B cell (primary cell): ENCODE measurements around the gene CTSD. TPM values are rescaled to one million over a fixed set of nuclear protein-coding genes. Genes with fewer than 3 reads are reported as not detected.

Experiments used
- ATAC-seq: fragments of 200-7000 bp; cut with Tn5 transposase; one replicate; pipeline ENCODE4 v1.10.0; 2021; ENCODE audit warnings: low read depth, mild to moderate bottlenecking, moderate number of reproducible peaks, moderate library complexity
- CTCF ChIA-PET: fragments of 350-600 bp; sonication (Branson Sonifier 250); formaldehyde crosslinking; loops from one replicate; lab custom pipeline; 2021; ENCODE audit warnings: antibody characterized with exemption, inconsistent platforms; lab: Charles Lee
- POLR2A ChIA-PET: fragments of 350-600 bp; sonication (Branson Sonifier 250); formaldehyde crosslinking; loops from one replicate; lab custom pipeline; 2021; ENCODE audit warnings: antibody characterized with exemption; lab: Charles Lee
- DNase-seq: peaks from one replicate; pipeline ENCODE4 v3.0.0; 2013
- H2AFZ ChIP-seq: 2 replicates; pipeline ENCODE4 v1.6.1; 2012; ENCODE audit warnings: mild to moderate bottlenecking, low read depth, low read length; ENCODE audit not compliant: insufficient read depth, poor library complexity, severe bottlenecking
- H3K27ac ChIP-seq, 2 donors: 1 replicate in 1 of 2; 2 replicates in 1 of 2; pipeline ENCODE4 v1.5.1; 2012 to 2013; ENCODE audit warnings: low read length in 2 of 2, mild to moderate bottlenecking in 2 of 2, moderate library complexity in 1 of 2
- H3K27me3 ChIP-seq, 4 experiments: fragments of 200-600 bp in 1 of 4; sonication (generic) in 1 of 4; replicated peaks in 1 of 4; 1 replicate in 2 of 4; 2 replicates in 2 of 4; pipeline versions ENCODE4 v1.6.1 to v1.7.0; 2013 to 2016; ENCODE audit warnings: low read length in 3 of 4, mild to moderate bottlenecking in 2 of 4, mixed read lengths in 1 of 4, moderate library complexity in 1 of 4; ENCODE audit not compliant: insufficient read depth in 4 of 4, control insufficient read depth in 3 of 4; ENCODE audit errors: control extremely low read depth in 1 of 4
- H3K36me3 ChIP-seq, 2 experiments: replicated peaks in 1 of 2; 1 replicate in 1 of 2; 2 replicates in 1 of 2; pipeline versions ENCODE4 v1.6.1 to v1.7.1; 2013; ENCODE audit warnings: low read length in 1 of 2; ENCODE audit not compliant: insufficient read depth in 2 of 2, control insufficient read depth in 1 of 2; ENCODE audit errors: control extremely low read depth in 1 of 2, extremely low read depth in 1 of 2
- H3K4me1 ChIP-seq, 2 donors: fragments of 200-600 bp in 1 of 2; sonication (generic) in 1 of 2; 1 replicate in 1 of 2; 2 replicates in 1 of 2; pipeline versions ENCODE4 v1.5.1 to v1.6.1; 2013 to 2017; ENCODE audit warnings: low read length in 2 of 2; ENCODE audit not compliant: control insufficient read depth in 2 of 2, insufficient read depth in 2 of 2
- H3K4me2 ChIP-seq: replicated peaks from 2 replicates; pipeline ENCODE3; 2012; ENCODE audit warnings: mild to moderate bottlenecking, low read depth, low read length; ENCODE audit not compliant: poor library complexity, severe bottlenecking
- H3K4me3 ChIP-seq, 5 experiments: fragments of 200-600 bp in 1 of 5; sonication (generic) in 1 of 5; 1 replicate in 3 of 5; 2 replicates in 2 of 5; pipeline versions ENCODE4 v1.5.1 to v1.7.0; 2011 to 2016; ENCODE audit warnings: low read length in 4 of 5, mild to moderate bottlenecking in 4 of 5, low read depth in 2 of 5, control low read depth in 1 of 5, moderate library complexity in 1 of 5; ENCODE audit not compliant: insufficient read depth in 1 of 5; ENCODE audit errors: control extremely low read depth in 1 of 5, extremely low read depth in 1 of 5
- H3K79me2 ChIP-seq: fragments of 200-600 bp; sonication (generic); one replicate; pipeline ENCODE4 v1.6.0; 2016; ENCODE audit warnings: low read length; ENCODE audit not compliant: control insufficient read depth, insufficient read depth
- H3K9ac ChIP-seq: fragments of 200-600 bp; sonication (generic); 2 replicates; pipeline ENCODE4 v1.6.1; 2017; ENCODE audit warnings: mild to moderate bottlenecking, low read length, moderate library complexity
- H3K9me3 ChIP-seq, 3 donors: one replicate each; pipeline versions ENCODE4 v1.6.1 to v1.7.1; 2013; ENCODE audit warnings: low read length in 2 of 3; ENCODE audit not compliant: control insufficient read depth in 2 of 3, insufficient read depth in 1 of 3; ENCODE audit errors: control extremely low read depth in 1 of 3
- H4K20me1 ChIP-seq: 2 replicates; pipeline ENCODE4 v1.6.0; 2012; ENCODE audit warnings: mild to moderate bottlenecking, low read length; ENCODE audit not compliant: insufficient read depth, control insufficient read depth, poor library complexity, severe bottlenecking
- H3K27ac Mint-ChIP-seq: one replicate; pipeline ENCODE4 v1.8.0; 2021; ENCODE audit warnings: mixed read lengths
- H3K27me3 Mint-ChIP-seq: one replicate; pipeline ENCODE4 v1.8.0; 2021; ENCODE audit warnings: mixed read lengths
- H3K4me1 Mint-ChIP-seq: one replicate; pipeline ENCODE4 v1.8.0; 2021; ENCODE audit warnings: mixed read lengths
- H3K4me3 Mint-ChIP-seq: one replicate; pipeline ENCODE4 v1.8.0; 2021; ENCODE audit warnings: mixed read lengths
- H3K9me3 Mint-ChIP-seq: one replicate; pipeline ENCODE4 v1.8.0; 2022; ENCODE audit warnings: mixed read lengths; ENCODE audit not compliant: insufficient read depth
- EZH2 ChIP-seq: IDR thresholded peaks from 2 replicates; pipeline ENCODE4 v1.6.1; 2012; ENCODE audit warnings: borderline replicate concordance, low read depth, mild to moderate bottlenecking, moderate library complexity, low read length; ENCODE audit not compliant: insufficient read depth, poor library complexity, severe bottlenecking
- WGBS: methylation state at CpG from one replicate; pipeline ENCODE4 v1.1.5; 2013; ENCODE audit warnings: missing lambda C conversion rate; ENCODE audit not compliant: insufficient coverage; 5-methylcytosine and 5-hydroxymethylcytosine counted together
- intact Hi-C: fragments of 100-400 bp; cut with micrococcal nuclease; formaldehyde crosslinking; loops from one replicate; pipeline ENCODE4 v1.10.0; 2022
- polyA plus RNA-seq: library from polyadenylated mRNA; depleted of rRNA; stranded (reverse); fragments of >200 nt; gene quantifications from 2 replicates; pipeline ENCODE4 v1.2.3, GENCODE V29; 2012
- total RNA-seq, 2 donors: library from RNA; stranded (reverse); fragments of 120-200 nt in 1 of 2; gene quantifications; 1 replicate in 1 of 2; 2 replicates in 1 of 2; pipeline versions ENCODE4 v1.2.3 to v1.2.4, GENCODE V29; 2013 to 2022
- TF ChIP-seq, protein P1 (sequence below): fragments of 200-600 bp; IDR thresholded peaks from one replicate; pipeline ENCODE4 v1.8.0; 2022; ENCODE audit warnings: antibody characterized with exemption, mild to moderate bottlenecking

The CTSD gene
- total and polyA plus RNA-seq, 2 donors (not counting 1 experiment from before 2014, with no cell fraction given): 42.2 to 83.5 TPM

DNA sequence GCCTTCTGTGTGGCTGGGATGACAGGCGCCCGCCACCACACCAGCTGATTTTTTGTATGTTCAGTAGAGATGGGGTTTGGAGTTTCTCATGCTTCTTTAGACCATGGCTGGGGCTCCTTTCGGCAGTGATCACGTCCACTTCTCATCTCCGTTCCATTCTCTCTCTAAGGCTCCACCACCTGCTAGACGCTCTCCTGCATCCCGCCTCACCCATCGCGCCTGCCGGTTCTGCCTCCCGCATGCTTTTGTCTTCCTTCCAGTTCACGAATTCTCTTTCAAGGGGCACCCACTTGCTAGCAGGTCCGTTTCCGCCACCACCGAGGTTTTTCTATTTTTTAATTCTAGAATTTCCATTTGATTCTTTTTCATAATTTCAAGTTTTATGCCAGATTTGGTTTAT is 49.1 kb upstream of the CTSD start:
- peaks cover 0 to 5% (median 0%) of the 10 kb centered on the region in 3 donors for H3K9me3 ChIP-seq
- H3K4me1 ChIP-seq: no peaks in the 10 kb centered on the region
- no peak overlapping the region for H3K4me3 ChIP-seq
- WGBS: 98% methylated on average over 6 of the region's 15 CpGs
- peaks cover 33% of the 10 kb centered on the region for H3K27me3 Mint-ChIP-seq
- no peak overlapping the region for H3K27ac ChIP-seq
- no peak overlapping the region for H3K4me3 Mint-ChIP-seq
- no peak overlapping the region for H3K9ac ChIP-seq
- no peaks in the 10 kb centered on the region for H3K36me3 ChIP-seq
- no peak overlapping the region for H3K27ac Mint-ChIP-seq
- ChIA-PET CTCF (interaction anchor here (0.7 kb wide), 1 partner anchor 121 kb away, joined by 3 read pairs; no protein-coding TSS in a partner anchor), POLR2A (no interaction called here)
- H3K4me2 ChIP-seq: no peak overlapping the region
- DNase-seq (no peak), ATAC-seq (no peak)
- intact Hi-C loops: no loop called here
- H4K20me1 ChIP-seq: no peaks in the 10 kb centered on the region
- peaks cover 3% of the 10 kb centered on the region for H3K9me3 Mint-ChIP-seq
- no peak overlapping the region for H2AFZ ChIP-seq
- TF ChIP-seq, protein P1, sequence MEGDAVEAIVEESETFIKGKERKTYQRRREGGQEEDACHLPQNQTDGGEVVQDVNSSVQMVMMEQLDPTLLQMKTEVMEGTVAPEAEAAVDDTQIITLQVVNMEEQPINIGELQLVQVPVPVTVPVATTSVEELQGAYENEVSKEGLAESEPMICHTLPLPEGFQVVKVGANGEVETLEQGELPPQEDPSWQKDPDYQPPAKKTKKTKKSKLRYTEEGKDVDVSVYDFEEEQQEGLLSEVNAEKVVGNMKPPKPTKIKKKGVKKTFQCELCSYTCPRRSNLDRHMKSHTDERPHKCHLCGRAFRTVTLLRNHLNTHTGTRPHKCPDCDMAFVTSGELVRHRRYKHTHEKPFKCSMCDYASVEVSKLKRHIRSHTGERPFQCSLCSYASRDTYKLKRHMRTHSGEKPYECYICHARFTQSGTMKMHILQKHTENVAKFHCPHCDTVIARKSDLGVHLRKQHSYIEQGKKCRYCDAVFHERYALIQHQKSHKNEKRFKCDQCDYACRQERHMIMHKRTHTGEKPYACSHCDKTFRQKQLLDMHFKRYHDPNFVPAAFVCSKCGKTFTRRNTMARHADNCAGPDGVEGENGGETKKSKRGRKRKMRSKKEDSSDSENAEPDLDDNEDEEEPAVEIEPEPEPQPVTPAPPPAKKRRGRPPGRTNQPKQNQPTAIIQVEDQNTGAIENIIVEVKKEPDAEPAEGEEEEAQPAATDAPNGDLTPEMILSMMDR: no peak
- TF ChIP-seq EZH2: no peak
- no peaks in the 10 kb centered on the region for H3K4me1 Mint-ChIP-seq
- no peaks in the 10 kb centered on the region for H3K79me2 ChIP-seq
- H3K27me3 ChIP-seq: no peaks in the 10 kb centered on the region

DNA sequence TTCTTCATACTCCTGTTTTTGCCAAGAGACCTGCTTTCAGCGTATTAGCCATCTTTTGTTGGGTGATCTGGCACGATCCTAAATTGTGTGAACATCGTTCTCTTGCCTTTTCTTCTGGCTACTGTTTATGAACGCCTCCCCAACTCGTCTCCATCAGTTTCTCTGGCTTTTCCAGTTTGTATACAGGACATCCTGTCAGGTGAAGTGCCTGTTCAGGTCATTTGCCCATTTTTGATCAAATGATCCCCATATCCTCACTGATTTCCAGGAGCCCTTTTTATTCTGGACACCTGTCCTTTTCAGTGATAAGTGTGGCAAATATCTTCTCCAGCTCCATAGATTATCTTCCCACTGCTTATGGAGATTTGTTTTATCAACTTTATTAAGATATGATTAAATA is 48.5 kb upstream of the CTSD start:
- Histone ChIP-seq H3K27ac (no peak overlapping the region), H4K20me1 (no peaks in the 10 kb centered on the region), H3K79me2 (no peaks in the 10 kb centered on the region), H3K4me3 (no peak overlapping the region), H3K9me3 (peaks cover 0 to 5% (median 0%) of the 10 kb centered on the region in 3 donors), H3K4me2 (no peak overlapping the region), H3K9ac (no peak overlapping the region), H2AFZ (no peak overlapping the region), H3K36me3 (no peaks in the 10 kb centered on the region), H3K27me3 (no peaks in the 10 kb centered on the region), H3K4me1 (no peaks in the 10 kb centered on the region)
- intact Hi-C loops: no loop called here
- CTCF ChIA-PET: interaction anchor here (0.7 kb wide), 1 partner anchor 120 kb away, joined by 3 read pairs; no protein-coding TSS in a partner anchor
- POLR2A ChIA-PET: no interaction called here
- H3K4me1 Mint-ChIP-seq: no peaks in the 10 kb centered on the region
- no peak for ATAC-seq
- peaks cover 35% of the 10 kb centered on the region for H3K27me3 Mint-ChIP-seq
- WGBS: 81% methylated on average over 5 of the region's 5 CpGs
- peaks cover under 1% of the 10 kb centered on the region for H3K9me3 Mint-ChIP-seq
- no peak overlapping the region for H3K27ac Mint-ChIP-seq
- no peak overlapping the region for H3K4me3 Mint-ChIP-seq
- no peak for DNase-seq
- TF ChIP-seq, protein P1: no peak
- no peak for TF ChIP-seq EZH2
